Epidermal melanocyte (primary cell): ENCODE results near the gene TRAK1.

Experiments used
- DNase-seq: peaks from one replicate; pipeline ENCODE4 v3.0.0; 2011; ENCODE audit warnings: low spot score; ENCODE audit not compliant: insufficient read length

The TRAK1 gene

GRCh38 chr3:42068303-42069088 lies 22.7 kb upstream of the TRAK1 start:
- no peak for DNase-seq

- DNase-seq, result no peak
Measured at GRCh38 chr3:42070089-42070488, 21.1 kb upstream of the TRAK1 start.

DNA sequence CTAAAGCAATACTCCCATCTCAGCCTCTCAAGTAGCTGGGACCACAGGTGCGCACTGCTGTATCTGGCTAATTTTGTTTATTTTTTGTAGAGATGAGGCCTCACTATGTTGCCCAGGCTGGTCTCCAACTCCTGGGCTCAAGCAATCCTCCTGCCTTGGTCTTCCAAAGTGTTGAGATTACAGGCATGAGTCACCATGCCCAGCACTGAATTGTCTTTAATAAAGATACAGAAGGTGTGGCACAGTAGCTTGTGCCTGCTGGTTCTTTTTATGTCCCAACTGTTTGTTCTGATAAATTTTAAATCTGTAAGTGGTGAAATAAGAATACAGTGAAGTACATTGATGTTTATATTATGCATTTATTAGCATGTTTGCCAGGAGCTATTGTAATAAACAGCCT lies 20.6 kb upstream of the TRAK1 start:
- DNase-seq, result no peak

DNA sequence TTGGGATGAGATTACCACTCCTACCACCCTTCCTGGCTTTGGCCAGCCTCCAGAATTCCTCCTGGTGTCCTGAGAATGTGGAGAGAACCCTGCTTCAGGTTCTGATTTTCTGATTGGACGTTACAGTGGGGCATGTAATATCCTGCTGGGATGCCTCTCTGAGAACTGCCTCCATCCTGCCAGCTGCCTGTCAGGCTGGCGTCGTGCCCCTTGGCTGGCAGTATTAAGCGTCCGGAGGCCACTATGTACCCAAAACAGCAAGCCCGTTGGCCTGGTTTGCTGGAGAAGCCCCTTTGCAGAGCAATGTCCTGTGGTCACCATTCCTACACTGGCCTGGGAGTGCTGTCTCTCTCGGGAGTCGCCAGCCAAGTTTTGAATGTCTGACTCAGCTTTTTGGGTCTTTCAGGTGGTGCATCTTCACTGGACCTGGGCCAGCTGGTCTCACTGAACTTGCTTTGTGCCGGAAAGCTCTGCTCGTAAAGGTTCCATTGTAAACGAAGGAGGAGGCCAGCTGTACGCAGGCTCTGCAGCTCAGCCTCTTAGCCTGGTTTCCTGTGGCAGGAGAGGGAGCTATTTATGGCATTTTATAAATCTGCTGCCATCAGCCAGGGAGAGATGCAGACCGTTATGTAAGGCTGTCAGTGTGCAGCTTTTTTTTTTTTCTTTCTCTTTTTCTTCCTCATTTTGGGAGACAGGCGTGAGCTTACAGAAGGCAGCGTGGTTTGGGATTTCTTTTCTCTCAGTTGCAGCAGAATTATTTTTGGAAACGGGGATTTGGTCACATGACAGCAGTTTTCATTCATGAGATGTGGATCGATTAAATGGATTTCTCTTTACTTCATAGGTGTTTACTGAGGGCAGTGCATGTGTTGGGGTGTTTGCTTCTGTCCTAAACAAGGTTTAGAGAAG lies 19.0 kb upstream of the TRAK1 start:
- DNase-seq, result peak; percentile 68

DNA sequence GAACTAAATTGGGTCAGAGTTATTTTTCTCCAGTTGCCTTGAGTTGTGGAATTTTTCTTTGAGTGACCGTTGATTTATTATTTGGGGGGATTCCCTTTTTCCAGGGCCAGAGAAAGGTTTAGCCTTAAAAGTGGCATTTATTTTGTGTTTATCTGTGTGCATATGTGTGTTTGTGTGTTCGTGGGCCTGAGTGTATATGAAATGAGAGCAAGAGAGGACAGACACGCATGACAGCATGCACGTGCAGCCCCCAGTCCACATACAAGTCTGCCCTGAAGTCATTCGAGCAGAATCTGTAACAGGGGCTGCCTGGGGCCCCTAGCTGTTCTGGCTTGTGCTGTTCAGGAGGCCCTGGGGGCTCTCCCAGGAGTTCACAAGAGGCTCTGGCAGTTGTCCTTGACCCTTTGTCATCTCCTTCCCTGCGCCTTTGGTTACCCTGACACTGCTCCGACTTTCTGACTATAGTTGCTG lies 18.3 kb upstream of the TRAK1 start:
- DNase-seq, result no peak

- no peak for DNase-seq
Measured at GRCh38 chr3:42077785-42078184, 13.4 kb upstream of the TRAK1 start.

GRCh38 chr3:42078677-42079076 lies 12.5 kb upstream of the TRAK1 start:
- DNase-seq, result no peak

DNA sequence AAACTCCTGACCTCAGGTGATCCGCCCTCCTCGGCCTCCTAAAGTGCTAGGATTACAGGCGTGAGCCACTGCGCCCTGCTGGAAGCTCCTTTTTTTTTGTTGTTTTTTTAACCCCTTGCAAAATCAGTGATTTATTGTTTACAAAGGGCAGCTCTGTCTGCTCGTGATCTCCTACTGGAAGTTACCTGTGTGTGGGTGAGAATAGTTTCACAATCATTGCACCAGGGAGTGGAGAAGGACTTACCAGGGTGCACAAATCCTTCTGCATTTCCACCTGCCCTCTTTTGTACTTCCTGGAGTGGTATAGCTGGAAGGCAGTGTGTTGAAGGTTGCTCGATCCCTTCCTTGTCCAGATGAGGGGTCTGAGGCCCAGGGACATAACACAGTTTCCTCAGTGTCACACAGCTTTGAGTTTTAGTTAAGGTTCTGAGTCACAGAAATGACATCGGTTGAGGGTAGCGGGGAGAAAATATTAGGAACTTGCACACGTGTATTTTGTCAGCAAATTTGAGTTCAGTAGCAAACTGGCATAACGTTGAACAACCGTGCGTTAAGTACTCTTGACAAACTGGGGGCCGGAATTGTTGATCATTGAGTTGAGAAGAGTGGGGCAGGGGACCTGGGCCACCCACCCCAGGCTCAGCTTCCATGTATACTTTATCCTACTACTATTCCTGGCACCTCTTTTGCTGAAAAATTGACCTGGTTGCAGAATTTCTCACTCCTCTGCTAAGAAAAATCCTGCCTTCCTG lies 11.3 kb upstream of the TRAK1 start:
- DNase-seq, result no peak

DNA sequence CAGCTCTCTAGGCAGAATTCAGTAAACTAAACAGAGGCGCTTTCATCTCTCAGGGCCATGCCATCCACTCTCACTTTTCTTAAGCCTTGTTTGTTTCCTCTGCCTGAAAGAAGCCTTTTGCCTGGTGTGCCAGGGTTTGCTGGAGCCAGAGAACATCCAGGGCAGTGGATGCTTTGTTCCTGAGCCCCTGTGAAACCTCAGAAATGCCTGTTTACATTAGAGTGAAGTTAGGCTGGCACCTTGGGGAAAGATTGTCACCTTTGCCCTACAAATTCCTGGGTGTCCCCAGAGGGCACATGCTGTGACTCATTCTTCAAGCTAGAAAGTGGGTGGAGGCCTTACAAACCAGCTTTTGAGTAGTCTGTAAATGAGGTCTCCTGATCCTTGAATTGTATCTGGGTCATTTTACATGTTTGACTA lies 10.7 kb upstream of the TRAK1 start:
- peak; percentile 31 for DNase-seq

GRCh38 chr3:42081838-42082473 lies 9.2 kb upstream of the TRAK1 start:
- DNase-seq, result no peak

DNA sequence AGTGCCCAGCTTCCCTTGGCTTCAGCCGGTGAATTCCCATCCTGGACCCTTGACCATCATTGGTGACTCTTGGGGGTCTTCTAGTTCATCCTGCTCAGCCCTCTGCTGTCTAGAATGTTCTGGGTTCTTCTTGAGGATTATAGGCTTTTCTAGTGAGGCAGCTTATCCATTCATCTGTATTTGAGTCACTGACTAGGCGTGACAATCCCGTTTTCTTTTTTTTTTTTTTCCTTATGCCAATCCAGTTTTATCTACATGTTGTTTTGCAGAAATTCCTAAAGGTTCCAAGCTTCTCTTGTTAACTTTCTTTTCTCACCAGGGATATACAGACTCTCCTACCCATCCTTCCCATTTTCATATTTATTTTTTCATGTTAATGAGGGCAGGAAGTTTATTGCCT lies 6.6 kb upstream of the TRAK1 start:
- no peak for DNase-seq

- DNase-seq, result no peak
Measured at GRCh38 chr3:42085641-42086376, 5.3 kb upstream of the TRAK1 start.

DNA sequence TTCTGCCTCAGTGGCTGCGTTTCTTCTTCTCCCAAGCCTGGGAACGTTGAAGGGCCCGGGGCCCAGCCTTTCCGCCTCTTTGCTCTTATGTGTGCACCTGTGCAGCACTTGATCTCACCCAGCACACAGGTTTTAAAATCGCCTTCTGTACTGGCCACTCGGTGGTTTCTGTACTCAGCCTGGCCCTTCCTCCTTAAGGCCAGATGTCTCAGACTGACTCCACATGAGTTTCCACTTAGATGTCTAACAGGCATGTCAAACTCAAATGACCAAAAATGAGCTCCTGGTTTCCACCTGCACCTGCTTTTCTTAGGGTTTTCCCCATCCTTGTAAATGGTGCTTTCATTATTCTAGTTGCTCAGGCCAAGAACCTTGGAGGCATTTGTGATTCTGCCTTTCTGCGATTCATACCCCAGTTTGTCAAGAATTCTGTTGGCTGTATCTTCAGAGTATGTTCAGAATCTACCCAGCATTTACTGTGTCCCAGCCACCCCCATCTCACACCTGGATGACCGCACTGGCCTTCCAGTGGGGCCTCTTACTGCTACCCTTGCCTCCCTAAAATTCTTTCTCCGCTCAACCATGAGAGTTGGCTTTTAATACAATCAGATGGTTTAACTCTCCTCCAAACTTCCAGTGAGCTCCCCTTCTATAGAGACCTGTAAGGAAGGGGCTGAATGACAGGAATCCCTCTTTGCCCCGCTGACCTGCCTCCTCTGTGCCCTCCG lies 2.2 kb upstream of the TRAK1 start:
- no peak for DNase-seq

DNA sequence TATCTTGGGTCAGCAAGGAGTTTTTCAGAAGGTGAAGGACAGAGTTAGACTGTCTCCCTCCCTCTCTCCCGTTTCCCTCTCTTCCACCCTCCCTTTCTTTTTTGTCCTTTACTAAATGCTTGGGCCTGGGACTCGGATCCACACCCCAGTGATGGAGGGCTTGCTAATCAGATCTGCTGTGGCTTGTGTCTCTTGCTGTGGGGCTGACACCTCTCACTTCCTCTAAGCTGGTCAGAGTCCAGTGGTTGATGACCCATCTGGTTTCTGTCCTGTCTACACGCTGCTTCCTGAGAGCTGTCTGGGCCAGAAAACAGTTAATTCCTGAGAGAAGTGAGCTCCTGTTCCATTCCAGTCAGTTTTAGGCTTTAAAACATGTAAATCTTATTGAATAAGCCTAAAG lies 849 bp downstream of the TRAK1 start:
- DNase-seq, result no peak

DNA sequence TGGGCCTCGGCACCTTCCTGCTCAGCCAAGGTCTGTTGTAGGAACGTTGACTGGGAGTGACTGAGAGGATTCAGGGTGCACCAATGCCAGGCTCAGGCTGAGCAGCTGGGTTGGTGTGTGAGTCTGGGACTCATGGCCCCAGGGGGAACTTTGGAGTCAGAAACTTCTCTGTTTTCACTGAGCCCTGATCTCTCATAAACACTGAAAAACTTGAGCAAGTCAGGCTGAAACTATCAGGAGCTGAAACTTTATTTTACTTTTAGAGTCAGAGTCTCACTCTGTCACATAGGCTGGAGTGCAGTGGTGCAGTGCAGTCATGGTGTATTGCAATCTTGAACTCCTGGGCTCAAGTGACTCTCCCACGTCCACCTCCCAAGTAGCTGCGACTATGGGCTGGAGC lies 3.0 kb downstream of the TRAK1 start:
- peak; percentile 55 for DNase-seq

- no peak for DNase-seq
Measured at GRCh38 chr3:42094691-42095391, 3.7 kb downstream of the TRAK1 start.

GRCh38 chr3:42095540-42095939 lies 4.4 kb downstream of the TRAK1 start:
- DNase-seq, result no peak

DNA sequence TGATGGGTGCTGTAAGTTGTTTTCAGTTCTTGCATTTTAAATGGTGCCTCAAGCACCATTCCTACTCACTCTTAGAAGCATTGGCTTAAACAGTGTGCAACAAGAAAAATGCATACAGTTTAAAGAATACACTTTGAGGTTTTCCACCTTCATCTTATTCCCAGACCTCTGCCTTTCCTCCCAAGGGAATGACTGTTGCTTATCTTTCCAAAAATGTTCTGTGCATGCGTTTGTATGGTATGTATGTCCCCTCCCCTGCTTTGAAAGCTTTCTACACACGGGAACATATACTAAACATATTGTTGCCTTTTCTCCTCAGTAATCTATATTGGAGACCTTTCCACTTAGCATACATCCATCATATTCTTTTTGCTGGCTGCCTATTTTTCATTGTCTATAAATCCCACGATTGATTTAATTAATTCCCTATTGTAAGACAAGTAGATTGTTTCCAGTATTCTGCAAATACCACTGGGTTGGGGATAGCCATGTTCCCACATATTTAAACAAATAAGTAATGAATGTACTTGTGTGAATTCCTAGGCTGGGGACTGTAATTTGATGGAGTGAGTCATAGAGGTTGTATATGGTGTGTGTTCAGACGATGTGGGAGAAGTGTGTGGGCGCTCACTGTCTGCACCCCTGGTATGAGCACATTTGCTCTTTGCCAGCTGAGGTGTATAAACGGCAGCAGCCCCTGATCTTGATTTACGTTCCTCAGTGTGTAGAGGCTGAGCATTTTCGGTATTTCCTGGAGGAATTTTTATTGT lies 5.8 kb downstream of the TRAK1 start:
- no peak for DNase-seq

DNA sequence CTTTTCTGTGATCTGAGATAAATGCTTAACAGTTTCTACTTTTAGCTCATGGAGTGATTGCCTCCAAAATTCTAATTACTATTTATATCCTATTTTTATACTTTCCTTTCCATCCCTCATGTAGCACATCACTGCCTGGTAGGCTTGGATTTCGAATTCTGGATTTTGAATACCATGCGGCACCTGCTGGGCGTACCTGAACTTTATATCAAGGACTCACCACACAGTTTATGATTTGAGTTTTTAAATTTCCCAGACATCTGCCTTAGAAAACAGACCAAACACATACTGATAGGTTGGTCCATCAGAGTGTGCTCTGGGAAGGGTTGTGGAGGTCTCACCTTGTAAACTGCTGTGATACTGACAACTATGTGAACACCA lies 6.4 kb downstream of the TRAK1 start:
- no peak for DNase-seq
